ENCODE measurements around the gene GPSM3. TPM values are rescaled to one million over a fixed set of nuclear protein-coding genes. Genes with fewer than 3 reads are reported as not detected.
"Not testable (repeated sequence)": the region's sequence is repeated elsewhere in the genome, so short reads cannot be mapped to it uniquely, and the experiment has no call there.

The GPSM3 gene
- total RNA-seq, 1 experiment from 2014 or later = 5.8 TPM

- DNase-seq (ENCODE audit: low read depth) = no peak
Observed at GRCh38 chr6:32203426-32204267, 11.2 kb upstream of the GPSM3 start.

GRCh38 chr6:32202186-32202585, 9.7 kb upstream of the GPSM3 start:
- no peak for DNase-seq (ENCODE audit: low read depth)

- DNase-seq (ENCODE audit: low read depth) = no peak
Observed at GRCh38 chr6:32200711-32201475, 8.4 kb upstream of the GPSM3 start.

GRCh38 chr6:32198866-32199265, 6.4 kb upstream of the GPSM3 start:
- DNase-seq (ENCODE audit: low read depth) = no peak

- no peak for DNase-seq (ENCODE audit: low read depth)
Observed at GRCh38 chr6:32198345-32198696, 5.9 kb upstream of the GPSM3 start.

GRCh38 chr6:32196682-32197616, 4.5 kb upstream of the GPSM3 start:
- DNase-seq (ENCODE audit: low read depth) = peak; percentile 57

- DNase-seq (ENCODE audit: low read depth) = peak; percentile 89
Observed at GRCh38 chr6:32195902-32196681, 3.6 kb upstream of the GPSM3 start.

- peak; percentile 100 for DNase-seq (ENCODE audit: low read depth)
Observed at GRCh38 chr6:32195652-32195901, 3.1 kb upstream of the GPSM3 start.

- DNase-seq (ENCODE audit: low read depth) = peak; percentile 58
Observed at GRCh38 chr6:32194825-32195651, 2.6 kb upstream of the GPSM3 start.

- no peak for DNase-seq (ENCODE audit: low read depth)
Observed at GRCh38 chr6:32194388-32194787, 1.9 kb upstream of the GPSM3 start.

GRCh38 chr6:32193096-32193495, 653 bp upstream of the GPSM3 start:
- DNase-seq (ENCODE audit: low read depth) = not testable (repeated sequence)

GRCh38 chr6:32191696-32192607, 491 bp downstream of the GPSM3 start:
- no peak for DNase-seq (ENCODE audit: low read depth)

- DNase-seq (ENCODE audit: low read depth) = no peak
Observed at GRCh38 chr6:32190911-32191677, 1.3 kb downstream of the GPSM3 start.

GRCh38 chr6:32190054-32190851, 2.2 kb downstream of the GPSM3 start, which contains the start of gene PBX2:
TSS of gene PBX2 (minus strand) at chr6:32190202. CDS start at chr6:32189915, 287 bp downstream.
- DNase-seq (ENCODE audit: low read depth) = peak; percentile 91

GRCh38 chr6:32189742-32190053, 2.7 kb downstream of the GPSM3 start:
- DNase-seq (ENCODE audit: low read depth) = no peak

- DNase-seq (ENCODE audit: low read depth) = no peak
Observed at GRCh38 chr6:32189069-32189741, 3.2 kb downstream of the GPSM3 start.

- no peak for DNase-seq (ENCODE audit: low read depth)
Observed at GRCh38 chr6:32188381-32189068, 3.9 kb downstream of the GPSM3 start.

All from RPMI7951 (cell line).